Spinal cord (tissue), 10 donors: ENCODE measurements around the gene HIVEP2. TPM values are rescaled to one million over a fixed set of nuclear protein-coding genes. Genes with fewer than 3 reads are reported as not detected.

ENCODE experiments used
- DNase-seq, 6 donors: peaks; one replicate each; pipeline versions ENCODE4 v3.0.0 to v3.0.0-alpha.2; 2013 to 2015; ENCODE audit warnings: low spot score in 6 of 6, low read depth in 4 of 6
- H3K27ac ChIP-seq: one replicate; pipeline ENCODE4 v1.5.1; 2013; ENCODE audit warnings: low read depth, low read length, control low read depth
- H3K27me3 ChIP-seq: one replicate; pipeline ENCODE4 v1.6.1; 2013; ENCODE audit warnings: low read length; ENCODE audit not compliant: control insufficient read depth, insufficient read depth
- H3K36me3 ChIP-seq: one replicate; pipeline ENCODE4 v1.6.1; 2013; ENCODE audit warnings: low read length; ENCODE audit not compliant: control insufficient read depth, insufficient read depth
- H3K4me1 ChIP-seq: one replicate; pipeline ENCODE4 v1.6.1; 2013; ENCODE audit warnings: low read length; ENCODE audit not compliant: control insufficient read depth, insufficient read depth
- H3K4me3 ChIP-seq: one replicate; pipeline ENCODE4 v1.5.1; 2013; ENCODE audit warnings: low read depth, low read length, control low read depth
- H3K9me3 ChIP-seq: one replicate; pipeline ENCODE4 v1.6.1; 2013; ENCODE audit warnings: low read length; ENCODE audit not compliant: control insufficient read depth, insufficient read depth
- WGBS: methylation state at CpG from one replicate; pipeline ENCODE4 v1.1.5; 2013; ENCODE audit warnings: missing lambda C conversion rate; ENCODE audit not compliant: insufficient coverage; 5-methylcytosine and 5-hydroxymethylcytosine counted together
- polyA plus RNA-seq, 2 donors: library from polyadenylated mRNA; unstranded; fragments of 120-200 nt; gene quantifications; one replicate each; pipeline ENCODE4 v1.2.1, GENCODE V29; 2013; ENCODE audit not compliant: insufficient read length in 2 of 2
- total RNA-seq, 2 donors: library from RNA; depleted of rRNA in 1 of 2; stranded (reverse); fragments of 120-200 nt in 1 of 2; fragments of >200 nt in 1 of 2; gene quantifications; one replicate each; pipeline versions ENCODE4 v1.2.3 to v1.2.4, GENCODE V29; 2013 to 2014
- donor health status: healthy.

HIVEP2 gene
- total and polyA plus RNA-seq, 4 donors, result 22.9 to 53.8 (median 28.2) TPM

DNA sequence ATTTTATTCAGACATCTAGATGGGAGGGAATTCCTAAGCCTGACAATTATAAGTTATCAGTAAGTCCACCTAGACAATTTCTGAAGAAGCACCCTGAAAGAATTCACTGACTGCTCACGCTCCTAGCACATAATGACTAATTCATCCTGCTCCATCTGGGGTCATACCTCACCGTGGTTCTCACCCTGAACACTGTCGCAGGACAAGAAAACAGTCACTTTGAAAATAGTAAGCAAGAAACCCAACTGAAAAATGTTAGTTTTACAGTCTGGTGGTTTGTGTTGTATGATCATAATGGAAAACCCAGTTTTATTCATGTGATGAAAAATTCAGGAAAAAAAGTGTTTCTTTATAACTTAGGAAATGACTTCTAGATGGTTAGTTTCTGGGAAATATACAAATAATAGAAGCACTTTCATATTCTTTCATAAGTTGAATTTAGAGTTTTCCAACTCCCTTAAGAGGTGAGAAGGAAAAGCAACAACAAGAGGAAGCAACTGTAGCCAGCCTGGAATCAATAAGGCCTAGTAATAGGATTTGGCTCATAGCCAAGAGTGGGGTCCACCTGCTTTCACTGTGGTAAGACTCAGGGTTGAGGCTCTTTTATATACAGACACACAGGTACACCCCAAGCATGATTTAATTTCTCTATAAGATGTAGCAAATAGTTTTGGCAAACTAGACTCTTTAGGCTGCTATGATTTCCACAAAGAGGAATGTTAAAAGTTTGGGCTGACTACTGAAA lies 94.1 kb downstream of the HIVEP2 start:
- no CpG with 5 or more reads among the region's 3 CpGs for WGBS
- no peaks in the 10 kb centered on the region for H3K36me3 ChIP-seq
- H3K9me3 ChIP-seq, result no peaks in the 10 kb centered on the region
- peaks cover 5% of the 10 kb centered on the region for H3K4me1 ChIP-seq
- H3K27ac ChIP-seq, result no peak overlapping the region
- no peaks in the 10 kb centered on the region for H3K27me3 ChIP-seq
- no peak for DNase-seq
- H3K4me3 ChIP-seq, result no peak overlapping the region

- no peak overlapping the region for H3K27ac ChIP-seq
- H3K9me3 ChIP-seq, result no peaks in the 10 kb centered on the region
- peaks cover 12% of the 10 kb centered on the region for H3K4me1 ChIP-seq
- no peaks in the 10 kb centered on the region for H3K36me3 ChIP-seq
- no peak overlapping the region for H3K4me3 ChIP-seq
- no peak for DNase-seq
- no peaks in the 10 kb centered on the region for H3K27me3 ChIP-seq
- 89% methylated on average over 3 of the region's 3 CpGs for WGBS
Measured at GRCh38 chr6:142848976-142849375, 96.0 kb downstream of the HIVEP2 start.

- Histone ChIP-seq H3K27me3 (no peaks in the 10 kb centered on the region), H3K27ac (peak overlapping the region; percentile 61), H3K9me3 (no peaks in the 10 kb centered on the region), H3K4me1 (peaks cover 12% of the 10 kb centered on the region), H3K36me3 (no peaks in the 10 kb centered on the region), H3K4me3 (no peak overlapping the region)
- DNase-seq, result no peak
Measured at GRCh38 chr6:142848156-142848555, 96.8 kb downstream of the HIVEP2 start.

GRCh38 chr6:142846883-142847287 lies 98.1 kb downstream of the HIVEP2 start:
- Histone ChIP-seq H3K36me3 (no peaks in the 10 kb centered on the region), H3K4me1 (peaks cover 12% of the 10 kb centered on the region), H3K9me3 (no peaks in the 10 kb centered on the region), H3K4me3 (no peak overlapping the region), H3K27ac (peak overlapping the region; percentile 80), H3K27me3 (no peaks in the 10 kb centered on the region)
- WGBS, result 70% methylated on average over 2 of the region's 5 CpGs
- peak in 1 of 6 donors; percentile 55 for DNase-seq

GRCh38 chr6:142846459-142846831 lies 98.5 kb downstream of the HIVEP2 start:
- DNase-seq, result no peak
- WGBS, result 22% methylated on average over 1 of the region's 2 CpGs
- Histone ChIP-seq H3K4me1 (peaks cover 12% of the 10 kb centered on the region), H3K27ac (peak overlapping the region; percentile 80), H3K27me3 (no peaks in the 10 kb centered on the region), H3K4me3 (no peak overlapping the region), H3K36me3 (no peaks in the 10 kb centered on the region), H3K9me3 (no peaks in the 10 kb centered on the region)

GRCh38 chr6:142845624-142846458 lies 99.1 kb downstream of the HIVEP2 start:
- peaks cover 12% of the 10 kb centered on the region for H3K4me1 ChIP-seq
- peak; percentile 72 to 95 (median 84) for DNase-seq
- WGBS, result 3% methylated on average over 17 of the region's 23 CpGs
- H3K36me3 ChIP-seq, result no peaks in the 10 kb centered on the region
- peak overlapping the region; percentile 37 for H3K4me3 ChIP-seq
- H3K27ac ChIP-seq, result peak overlapping the region; percentile 80
- H3K9me3 ChIP-seq, result no peaks in the 10 kb centered on the region
- H3K27me3 ChIP-seq, result no peaks in the 10 kb centered on the region

GRCh38 chr6:142845143-142845571 lies 99.8 kb downstream of the HIVEP2 start:
- DNase-seq, result no peak
- Histone ChIP-seq H3K27ac (peak overlapping the region; percentile 80), H3K4me3 (peak overlapping the region; percentile 37), H3K27me3 (no peaks in the 10 kb centered on the region), H3K36me3 (no peaks in the 10 kb centered on the region), H3K9me3 (no peaks in the 10 kb centered on the region), H3K4me1 (peaks cover 12% of the 10 kb centered on the region)
- no CpG with 5 or more reads among the region's 2 CpGs for WGBS

- H3K27me3 ChIP-seq, result no peaks in the 10 kb centered on the region
- H3K9me3 ChIP-seq, result no peaks in the 10 kb centered on the region
- H3K36me3 ChIP-seq, result no peaks in the 10 kb centered on the region
- H3K4me3 ChIP-seq, result no peak overlapping the region
- peaks cover 12% of the 10 kb centered on the region for H3K4me1 ChIP-seq
- peak overlapping the region; percentile 29 for H3K27ac ChIP-seq
- 80% methylated on average over 1 of the region's 6 CpGs for WGBS
- no peak for DNase-seq
Measured at GRCh38 chr6:142844065-142844755, 100.8 kb downstream of the HIVEP2 start.

- DNase-seq, result no peak
- Histone ChIP-seq H3K36me3 (no peaks in the 10 kb centered on the region), H3K9me3 (no peaks in the 10 kb centered on the region), H3K4me1 (peaks cover 12% of the 10 kb centered on the region), H3K4me3 (no peak overlapping the region), H3K27me3 (no peaks in the 10 kb centered on the region), H3K27ac (no peak overlapping the region)
- 87% methylated on average over 3 of the region's 4 CpGs for WGBS
Measured at GRCh38 chr6:142843361-142843760, 101.6 kb downstream of the HIVEP2 start.
